Mesenchymal stem cell (in vitro differentiated cells and primary cell): ENCODE results near the gene RAD54L.

ENCODE experiments used
- DNase-seq: peaks from one replicate; pipeline ENCODE4 v3.0.0-alpha.2; 2013
- H2AFZ ChIP-seq: one replicate; pipeline ENCODE4 v1.6.1; 2013; ENCODE audit warnings: low read depth, mild to moderate bottlenecking, control low read depth, inconsistent platforms, low read length, moderate library complexity
- H2AK5ac ChIP-seq: 2 replicates; pipeline ENCODE4 v1.6.1; 2013; ENCODE audit warnings: low read length, moderate library complexity, mild to moderate bottlenecking, inconsistent platforms; ENCODE audit not compliant: severe bottlenecking
- H2BK120ac ChIP-seq: one replicate; pipeline ENCODE4 v1.6.1; 2013; ENCODE audit warnings: low read depth, mild to moderate bottlenecking, inconsistent platforms, low read length, moderate library complexity
- H2BK12ac ChIP-seq, 2 experiments: one replicate each; pipeline ENCODE4 v1.6.1; 2013; ENCODE audit warnings: inconsistent platforms in 2 of 2, low read length in 2 of 2, mild to moderate bottlenecking in 2 of 2, moderate library complexity in 2 of 2, control low read depth in 1 of 2
- H2BK15ac ChIP-seq: one replicate; pipeline ENCODE4 v1.6.1; 2013; ENCODE audit warnings: mild to moderate bottlenecking, low read depth, inconsistent platforms; ENCODE audit not compliant: poor library complexity, severe bottlenecking
- H2BK5ac ChIP-seq: 2 replicates; pipeline ENCODE4 v1.6.1; 2013; ENCODE audit warnings: low read depth, mild to moderate bottlenecking, low read length, control low read depth, inconsistent platforms; ENCODE audit not compliant: poor library complexity, severe bottlenecking
- H3K14ac ChIP-seq, 2 experiments: one replicate each; pipeline ENCODE4 v1.6.1; 2013; ENCODE audit warnings: inconsistent platforms in 2 of 2, low read length in 2 of 2, control low read depth in 1 of 2, mild to moderate bottlenecking in 1 of 2, moderate library complexity in 1 of 2
- H3K18ac ChIP-seq, 2 experiments: one replicate each; pipeline ENCODE4 v1.6.1; 2013; ENCODE audit warnings: inconsistent platforms in 2 of 2, low read length in 2 of 2, control low read depth in 1 of 2, low read depth in 1 of 2, mild to moderate bottlenecking in 1 of 2
- H3K23ac ChIP-seq, 2 experiments: one replicate each; pipeline ENCODE4 v1.6.1; 2013; ENCODE audit warnings: inconsistent platforms in 2 of 2, low read length in 2 of 2, mild to moderate bottlenecking in 2 of 2, moderate library complexity in 2 of 2, control low read depth in 1 of 2
- H3K27ac ChIP-seq: 2 replicates; pipeline ENCODE4 v1.5.1; 2013; ENCODE audit warnings: mild to moderate bottlenecking, moderate library complexity, low read length, control low read depth, inconsistent platforms; ENCODE audit not compliant: poor library complexity, severe bottlenecking
- H3K27me3 ChIP-seq, 2 experiments: 2 replicates each; pipeline versions ENCODE4 v1.6.1 to v1.7.0; 2013; ENCODE audit warnings: low read length in 2 of 2, mild to moderate bottlenecking in 2 of 2, moderate library complexity in 2 of 2, control low read depth in 1 of 2, inconsistent platforms in 1 of 2; ENCODE audit not compliant: control insufficient read depth in 1 of 2, insufficient read depth in 1 of 2
- H3K36me3 ChIP-seq, 2 experiments: 2 replicates each; pipeline versions ENCODE4 v1.6.1 to v1.7.0; 2013; ENCODE audit warnings: low read length in 2 of 2, control low read depth in 1 of 2, inconsistent platforms in 1 of 2, low read depth in 1 of 2, mild to moderate bottlenecking in 1 of 2; ENCODE audit not compliant: insufficient read depth in 2 of 2, control insufficient read depth in 1 of 2
- H3K4ac ChIP-seq, 2 experiments: one replicate each; pipeline ENCODE4 v1.6.1; 2013; ENCODE audit warnings: inconsistent platforms in 2 of 2, low read length in 2 of 2, mild to moderate bottlenecking in 2 of 2, moderate library complexity in 2 of 2, control low read depth in 1 of 2, low read depth in 1 of 2
- H3K4me1 ChIP-seq: 2 replicates; pipeline ENCODE4 v1.6.1; 2013; ENCODE audit warnings: low read depth, low read length, control low read depth; ENCODE audit not compliant: control insufficient read depth, insufficient read depth
- H3K4me2 ChIP-seq: 2 replicates; pipeline ENCODE4 v1.6.1; 2013; ENCODE audit warnings: low read length, mild to moderate bottlenecking, inconsistent platforms; ENCODE audit not compliant: poor library complexity, severe bottlenecking
- H3K4me3 ChIP-seq, 2 experiments: 2 replicates each; pipeline versions ENCODE4 v1.5.1 to v1.7.0; 2013; ENCODE audit warnings: low read length in 2 of 2, mild to moderate bottlenecking in 2 of 2, control low read depth in 1 of 2, low read depth in 1 of 2; ENCODE audit not compliant: insufficient read depth in 1 of 2
- H3K79me1 ChIP-seq: replicated peaks from 2 replicates; pipeline ENCODE4 v1.6.1; 2013; ENCODE audit warnings: mild to moderate bottlenecking, control low read depth, low read length, inconsistent platforms; ENCODE audit not compliant: poor library complexity, severe bottlenecking
- H3K9ac ChIP-seq: 2 replicates; pipeline ENCODE4 v1.7.0; 2013; ENCODE audit warnings: mild to moderate bottlenecking, low read length, moderate library complexity
- H3K9me3 ChIP-seq: 2 replicates; pipeline ENCODE4 v1.7.0; 2013; ENCODE audit warnings: mild to moderate bottlenecking, low read length; ENCODE audit not compliant: control insufficient read depth
- H4K8ac ChIP-seq: one replicate; pipeline ENCODE4 v1.6.1; 2013; ENCODE audit warnings: inconsistent platforms, mild to moderate bottlenecking, low read length, moderate library complexity
- H4K91ac ChIP-seq: one replicate; pipeline ENCODE4 v1.6.1; 2013; ENCODE audit warnings: mild to moderate bottlenecking, low read length, inconsistent platforms
- WGBS: methylation state at CpG from one replicate; pipeline ENCODE4 v1.1.7; 2013; ENCODE audit warnings: mixed read lengths; 5-methylcytosine and 5-hydroxymethylcytosine counted together

RAD54L gene

DNA sequence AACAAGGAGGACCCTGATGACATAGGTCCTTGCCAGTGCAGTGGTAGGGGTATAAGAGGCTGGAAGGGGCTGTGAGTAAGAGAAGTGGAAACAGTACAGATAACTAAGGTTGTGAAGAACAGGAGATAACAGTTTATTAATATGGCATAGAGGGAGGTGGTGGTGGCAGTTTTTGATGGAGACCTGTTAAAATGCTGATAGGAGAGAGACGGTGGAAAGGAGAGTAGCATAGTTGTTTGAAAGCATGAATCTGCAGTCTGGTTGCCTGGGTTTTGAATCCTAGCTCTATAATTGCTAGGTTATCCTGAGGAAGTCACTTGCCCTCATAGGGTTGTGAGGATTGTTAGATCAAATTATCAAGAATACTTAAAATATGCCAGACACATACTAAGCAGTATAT, 36.5 kb downstream of the RAD54L start:
- Histone ChIP-seq H3K4me2 (no peak overlapping the region), H4K8ac (no peak overlapping the region), H3K27ac (no peak overlapping the region), H4K91ac (no peak overlapping the region), H2AK5ac (no peak overlapping the region), H2AFZ (no peak overlapping the region), H3K4me1 (peaks cover 15% of the 10 kb centered on the region), H3K18ac (no peak overlapping the region), H3K27me3 (no peaks in the 10 kb centered on the region), H3K23ac (no peak overlapping the region), H3K9me3 (no peaks in the 10 kb centered on the region), H3K4me3 (no peak overlapping the region), H2BK15ac (no peak overlapping the region), H2BK5ac (no peak overlapping the region), H3K9ac (no peak overlapping the region), H3K4ac (no peak overlapping the region), H2BK12ac (no peak overlapping the region), H2BK120ac (no peak overlapping the region), H3K36me3 (peaks cover 46 to 86% of the 10 kb centered on the region in 2 experiments), H3K79me1 (peaks cover 23% of the 10 kb centered on the region), H3K14ac (no peak overlapping the region)
- no peak for DNase-seq
- WGBS: 87% methylated on average over 1 of the region's 1 CpG

DNA sequence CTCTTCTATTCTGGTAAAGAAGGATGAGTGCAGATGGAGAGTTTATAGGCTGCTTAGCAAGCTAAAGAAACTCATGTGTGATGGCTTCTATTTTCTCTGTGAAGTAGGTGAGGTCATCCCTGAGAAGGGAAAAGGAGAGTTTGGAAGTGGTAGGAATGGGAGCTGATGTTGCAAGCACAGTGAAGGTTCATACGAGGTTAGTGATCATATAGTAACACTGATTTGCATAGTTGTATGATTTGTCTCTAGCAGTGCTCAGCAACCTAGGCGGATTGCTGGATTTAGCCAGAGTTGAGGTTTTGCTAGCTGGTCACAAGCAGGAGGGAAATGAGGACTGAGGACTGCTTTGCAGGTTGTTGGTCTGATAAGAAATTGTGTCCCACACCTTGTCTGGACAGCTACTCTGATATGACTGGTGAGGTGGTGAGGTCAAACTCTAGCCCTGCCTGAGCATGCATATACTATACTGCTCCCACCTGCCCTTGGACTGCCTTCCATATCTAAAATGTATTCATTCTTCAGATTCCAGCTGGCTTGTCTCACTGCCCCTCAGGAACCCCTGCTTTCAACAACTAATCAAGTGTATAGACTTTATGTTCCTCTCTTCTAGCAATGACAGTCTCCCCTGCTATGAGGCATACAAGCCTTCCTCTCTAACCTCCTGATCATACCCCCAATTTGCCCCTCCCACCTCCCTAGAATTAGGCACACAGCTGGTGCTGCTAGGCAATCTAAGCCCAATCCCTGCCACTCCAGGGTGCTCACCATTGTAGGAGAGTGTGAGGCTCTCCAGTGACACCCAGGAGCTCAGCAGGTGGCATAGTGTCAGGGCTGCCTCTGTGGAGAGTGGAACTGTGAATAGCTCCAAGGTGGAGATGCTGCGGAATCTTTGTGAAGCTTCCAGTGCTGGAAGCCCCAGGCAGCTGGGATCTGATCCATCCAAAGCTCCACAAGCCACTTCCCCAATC, 37.3 kb downstream of the RAD54L start:
- Histone ChIP-seq H3K27ac (no peak overlapping the region), H2BK12ac (no peak overlapping the region), H3K4me3 (no peak overlapping the region), H3K9me3 (no peaks in the 10 kb centered on the region), H3K23ac (no peak overlapping the region), H2BK120ac (no peak overlapping the region), H3K14ac (no peak overlapping the region), H3K36me3 (peaks cover 42 to 82% of the 10 kb centered on the region in 2 experiments), H3K79me1 (peaks cover 23% of the 10 kb centered on the region), H3K18ac (no peak overlapping the region), H4K8ac (no peak overlapping the region), H3K27me3 (no peaks in the 10 kb centered on the region), H3K4me2 (no peak overlapping the region), H3K4me1 (peaks cover 15% of the 10 kb centered on the region), H2BK15ac (no peak overlapping the region), H3K4ac (no peak overlapping the region), H4K91ac (no peak overlapping the region), H2AFZ (no peak overlapping the region), H3K9ac (no peak overlapping the region), H2AK5ac (no peak overlapping the region), H2BK5ac (no peak overlapping the region)
- WGBS: 90% methylated on average over 3 of the region's 3 CpGs
- DNase-seq: peak; percentile 32

DNA sequence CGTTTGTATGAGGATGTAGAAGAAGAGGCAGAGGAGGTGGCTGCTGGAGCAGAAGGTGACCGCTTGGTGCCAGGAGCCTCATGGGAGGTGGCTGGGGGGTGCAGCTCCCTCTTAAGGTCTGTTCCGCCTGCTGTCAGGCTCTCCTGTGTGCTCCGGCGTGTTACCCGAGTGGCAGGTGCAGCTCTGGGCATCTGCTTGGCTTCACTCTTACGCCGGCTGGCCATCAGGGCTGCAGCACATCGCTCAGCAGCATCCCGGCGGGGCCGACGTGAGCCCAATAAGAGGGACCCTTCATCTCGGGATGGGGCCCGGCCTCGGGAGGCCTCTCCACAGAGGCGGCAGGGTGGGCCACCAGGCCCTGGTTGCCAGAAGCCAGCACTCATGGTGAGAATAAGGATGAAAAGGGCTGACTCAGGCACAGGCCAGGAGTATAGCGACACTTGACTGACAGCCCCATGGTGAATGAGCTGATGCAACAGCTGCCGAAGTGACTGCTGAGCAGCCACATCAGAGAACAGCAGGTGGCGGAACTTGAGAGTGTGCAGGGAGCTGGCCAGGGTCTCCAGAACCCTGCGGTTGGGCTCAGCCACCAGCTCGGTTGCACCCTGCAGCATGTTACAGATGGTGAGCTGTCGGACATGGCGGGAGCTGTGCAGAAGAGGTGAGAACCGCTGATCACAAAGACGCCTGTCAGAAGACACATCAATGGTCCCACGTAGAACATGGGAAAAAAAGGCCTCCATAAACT, 38.3 kb downstream of the RAD54L start:
- Histone ChIP-seq H2BK15ac (no peak overlapping the region), H3K4me3 (no peak overlapping the region), H4K8ac (no peak overlapping the region), H2AK5ac (no peak overlapping the region), H3K18ac (no peak overlapping the region), H3K14ac (no peak overlapping the region), H3K9ac (no peak overlapping the region), H3K4me1 (peaks cover 15% of the 10 kb centered on the region), H2BK120ac (no peak overlapping the region), H2BK12ac (no peak overlapping the region), H3K36me3 (peaks cover 37 to 77% of the 10 kb centered on the region in 2 experiments), H3K9me3 (no peaks in the 10 kb centered on the region), H3K27me3 (no peaks in the 10 kb centered on the region), H4K91ac (no peak overlapping the region), H3K23ac (no peak overlapping the region), H3K27ac (no peak overlapping the region), H3K4me2 (no peak overlapping the region), H3K79me1 (peaks cover 23% of the 10 kb centered on the region), H2AFZ (no peak overlapping the region), H2BK5ac (no peak overlapping the region), H3K4ac (no peak overlapping the region)
- WGBS: 96% methylated on average over 27 of the region's 27 CpGs
- no peak for DNase-seq
